Naive B cell (primary cell): ENCODE measurements around the gene PRR20B. TPM values are rescaled to one million over a fixed set of nuclear protein-coding genes. Genes with fewer than 3 reads are reported as not detected.

Source experiments
- polyA plus RNA-seq, 6 donors: library from polyadenylated mRNA; unstranded; fragments of 300-500 nt; fragmentation: Illumina TruSeq; gene quantifications; one replicate each; pipeline ENCODE4 v1.2.3, GENCODE V29; 2021; ENCODE audit warnings: low read depth in 6 of 6

The PRR20B gene
- polyA plus RNA-seq, 6 donors from 2014 or later = not detected

Other genes with a start within 250 kb of the PRR20B start
- not detected for gene PRR20A, start 6.6 kb upstream of the PRR20B start, polyA plus RNA-seq
- gene PRR20C, start 6.6 kb downstream of the PRR20B start, polyA plus RNA-seq = not detected
- not detected for gene PRR20D, start 13.1 kb downstream of the PRR20B start, polyA plus RNA-seq
- gene PRR20E, start 19.7 kb downstream of the PRR20B start, polyA plus RNA-seq = not detected